CD4-positive, alpha-beta T cell treated with Interleukin-10 for 1 hour (primary cell): ENCODE measurements around the gene RYR1.

Experiments used
- DNase-seq: peaks from one replicate; pipeline ENCODE4 v3.0.0-alpha.2; 2020

The RYR1 gene

GRCh38 chr19:38519168-38519567 is 85.7 kb downstream of the RYR1 start:
- no peak for DNase-seq

GRCh38 chr19:38519988-38520387 is 86.5 kb downstream of the RYR1 start:
- DNase-seq: no peak

GRCh38 chr19:38522915-38523314 is 89.4 kb downstream of the RYR1 start:
- DNase-seq: no peak

- DNase-seq: no peak
These were observed 89.8 kb downstream of the RYR1 start for GRCh38 chr19:38523319-38523718.

- no peak for DNase-seq
These were observed 90.9 kb downstream of the RYR1 start for GRCh38 chr19:38524369-38524768.

GRCh38 chr19:38524994-38525634 is 91.6 kb downstream of the RYR1 start:
- DNase-seq: no peak

- DNase-seq: no peak
These were observed 92.9 kb downstream of the RYR1 start for GRCh38 chr19:38526430-38526829.

GRCh38 chr19:38527466-38528136 is 94.1 kb downstream of the RYR1 start:
- DNase-seq: peak; percentile 48

- no peak for DNase-seq
These were observed 94.8 kb downstream of the RYR1 start for GRCh38 chr19:38528213-38528755.

GRCh38 chr19:38528931-38529330 is 95.4 kb downstream of the RYR1 start:
- no peak for DNase-seq

- no peak for DNase-seq
These were observed 98.0 kb downstream of the RYR1 start for GRCh38 chr19:38531515-38531914.

GRCh38 chr19:38532939-38533338 is 99.4 kb downstream of the RYR1 start:
- no peak for DNase-seq

GRCh38 chr19:38534574-38534973 is 101.1 kb downstream of the RYR1 start:
- no peak for DNase-seq

- no peak for DNase-seq
These were observed 101.7 kb downstream of the RYR1 start for GRCh38 chr19:38535212-38535611.

- DNase-seq: no peak
These were observed 103.8 kb downstream of the RYR1 start for GRCh38 chr19:38537071-38537936.

GRCh38 chr19:38538386-38538785 is 104.9 kb downstream of the RYR1 start:
- no peak for DNase-seq

GRCh38 chr19:38538793-38539528 is 105.5 kb downstream of the RYR1 start:
- DNase-seq: peak; percentile 73

- no peak for DNase-seq
These were observed 106.3 kb downstream of the RYR1 start for GRCh38 chr19:38539751-38540150.

- no peak for DNase-seq
These were observed 108.5 kb downstream of the RYR1 start for GRCh38 chr19:38542040-38542439.

GRCh38 chr19:38543286-38543806 is 109.9 kb downstream of the RYR1 start:
- no peak for DNase-seq

- peak; percentile 15 for DNase-seq
These were observed 110.5 kb downstream of the RYR1 start for GRCh38 chr19:38543807-38544568.
